RWPE2 (cell line): ENCODE measurements around the gene EPN2.

Experiments used
- ATAC-seq: fragments of 200-7000 bp; cut with Tn5 transposase; 3 replicates; pipeline ENCODE4 v1.9.1; 2021; ENCODE audit warnings: low read depth
- DNase-seq: peaks from one replicate; pipeline ENCODE4 v3.0.0-alpha.2; 2020; ENCODE audit warnings: low spot score
- H3K27ac ChIP-seq: fragments of 450-650 bp; 2 replicates; pipeline ENCODE4 v1.5.1; 2017; ENCODE audit warnings: mild to moderate bottlenecking; ENCODE audit not compliant: poor library complexity, severe bottlenecking
- H3K27me3 ChIP-seq: fragments of 250-450 bp; sonication (Bioruptor Pico); 2 replicates; pipeline ENCODE4 v1.5.1; 2021; ENCODE audit warnings: mild to moderate bottlenecking, moderate library complexity; ENCODE audit not compliant: insufficient read depth, poor library complexity, severe bottlenecking
- H3K36me3 ChIP-seq: fragments of 250-450 bp; sonication (Bioruptor Pico); 2 replicates; pipeline ENCODE4 v1.5.1; 2020; ENCODE audit warnings: low read depth, mild to moderate bottlenecking, moderate library complexity
- H3K4me1 ChIP-seq: fragments of 250-450 bp; sonication (Bioruptor Pico); 2 replicates; pipeline ENCODE4 v1.5.1; 2021; ENCODE audit warnings: mild to moderate bottlenecking, moderate library complexity; ENCODE audit not compliant: insufficient read depth, poor library complexity, severe bottlenecking
- H3K4me3 ChIP-seq: fragments of 250-450 bp; sonication (Bioruptor Pico); 2 replicates; pipeline ENCODE4 v1.5.1; 2021; ENCODE audit warnings: mild to moderate bottlenecking, moderate library complexity; ENCODE audit not compliant: severe bottlenecking
- H3K9me3 ChIP-seq: fragments of 250-450 bp; sonication (Bioruptor Pico); 2 replicates; pipeline ENCODE4 v1.5.1; 2021; ENCODE audit warnings: mild to moderate bottlenecking, moderate library complexity; ENCODE audit not compliant: severe bottlenecking
- CTCF ChIP-seq: fragments of 450-650 bp; IDR thresholded peaks from one replicate; pipeline ENCODE4 v1.5.1; 2017; ENCODE audit warnings: mild to moderate bottlenecking, moderate library complexity; ENCODE audit not compliant: poor library complexity, severe bottlenecking

The EPN2 gene

DNA sequence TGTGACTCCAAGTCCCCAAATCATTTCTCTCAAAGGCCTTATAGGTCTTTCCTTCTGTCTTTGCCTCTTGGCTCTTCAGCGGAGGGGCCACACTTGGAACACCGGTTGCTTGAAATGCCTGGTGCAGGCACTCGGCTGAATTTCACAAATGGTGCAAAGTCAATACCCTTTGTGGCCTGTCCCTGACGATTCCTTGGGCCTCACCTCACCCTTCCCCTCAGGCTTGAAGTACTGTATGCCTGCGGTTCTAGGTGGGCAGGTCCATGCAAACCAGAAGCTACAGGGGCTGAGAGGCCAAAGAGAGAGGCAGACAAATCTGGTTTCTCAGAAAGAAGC, 129.4 kb downstream of the EPN2 start:
- Histone ChIP-seq H3K36me3 (no peaks in the 10 kb centered on the region), H3K9me3 (no peaks in the 10 kb centered on the region), H3K4me1 (no peaks in the 10 kb centered on the region), H3K27me3 (no peaks in the 10 kb centered on the region), H3K27ac (no peak overlapping the region), H3K4me3 (no peak overlapping the region)
- no peak for TF ChIP-seq CTCF
- DNase-seq (peak; percentile 23), ATAC-seq (no peak)

GRCh38 chr17:19368229-19368628, 131.1 kb downstream of the EPN2 start:
- Histone ChIP-seq H3K36me3 (no peaks in the 10 kb centered on the region), H3K27ac (no peak overlapping the region), H3K9me3 (no peaks in the 10 kb centered on the region), H3K4me3 (no peak overlapping the region), H3K4me1 (no peaks in the 10 kb centered on the region), H3K27me3 (no peaks in the 10 kb centered on the region)
- no peak for DNase-seq
- no peak for TF ChIP-seq CTCF
- ATAC-seq: no peak

- H3K4me1 ChIP-seq: no peaks in the 10 kb centered on the region
- no peak for TF ChIP-seq CTCF
- H3K9me3 ChIP-seq: no peaks in the 10 kb centered on the region
- ATAC-seq: no peak
- peak; percentile 38 for DNase-seq
- no peaks in the 10 kb centered on the region for H3K27me3 ChIP-seq
- H3K36me3 ChIP-seq: no peaks in the 10 kb centered on the region
- H3K4me3 ChIP-seq: no peak overlapping the region
- H3K27ac ChIP-seq: no peak overlapping the region
Measured at GRCh38 chr17:19369107-19369778, 132.1 kb downstream of the EPN2 start.

DNA sequence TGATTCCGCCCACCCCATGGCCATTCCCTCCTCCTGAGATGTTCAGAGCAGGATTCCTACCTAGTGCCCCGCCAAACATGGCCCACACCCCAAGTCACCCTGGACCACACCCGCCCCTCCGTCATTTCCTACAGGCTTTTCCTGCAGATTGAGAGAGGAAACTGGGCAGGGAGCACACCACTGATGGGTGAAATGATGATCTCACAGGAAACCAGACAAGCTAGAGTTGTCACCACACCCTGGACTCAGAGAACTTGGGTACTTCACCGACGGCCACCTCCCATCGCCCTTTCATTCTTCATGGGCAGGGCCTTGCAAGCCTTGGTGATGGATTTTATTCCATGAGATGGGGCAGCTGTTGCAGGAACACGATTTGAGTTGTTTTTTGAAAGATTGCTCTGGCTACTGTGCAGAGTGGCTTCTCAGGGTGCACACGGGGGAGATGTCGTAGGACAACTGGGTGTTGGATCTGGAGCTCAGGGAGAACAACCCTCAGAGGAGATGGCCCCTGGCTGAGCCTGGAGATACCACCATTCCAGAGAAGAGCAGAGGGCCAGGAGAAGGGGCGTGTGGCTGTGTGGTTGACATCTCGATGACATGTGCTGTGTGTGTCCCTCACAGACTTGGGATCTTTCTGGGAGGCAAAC, 132.8 kb downstream of the EPN2 start:
- Histone ChIP-seq H3K4me3 (no peak overlapping the region), H3K27me3 (no peaks in the 10 kb centered on the region), H3K27ac (no peak overlapping the region), H3K36me3 (no peaks in the 10 kb centered on the region), H3K4me1 (no peaks in the 10 kb centered on the region), H3K9me3 (no peaks in the 10 kb centered on the region)
- TF ChIP-seq CTCF: no peak
- DNase-seq (peak; percentile 23), ATAC-seq (no peak)

GRCh38 chr17:19370493-19370960, 133.4 kb downstream of the EPN2 start:
- H3K27me3 ChIP-seq: no peaks in the 10 kb centered on the region
- peak; percentile 35 for DNase-seq
- H3K9me3 ChIP-seq: no peaks in the 10 kb centered on the region
- no peak overlapping the region for H3K4me3 ChIP-seq
- H3K4me1 ChIP-seq: no peaks in the 10 kb centered on the region
- no peaks in the 10 kb centered on the region for H3K36me3 ChIP-seq
- TF ChIP-seq CTCF: no peak
- ATAC-seq: no peak
- H3K27ac ChIP-seq: no peak overlapping the region
